A549 (cell line): ENCODE data around the gene PTP4A2.

Source experiments
- EP300 ChIP-seq, 2 experiments: fragments of >200 bp; sonication (Bioruptor Twin); formaldehyde crosslinking; IDR thresholded peaks; 2 replicates in 1 of 2; 3 replicates in 1 of 2; pipeline ENCODE4 v1.6.1; 2016 to 2017
- HDAC2 ChIP-seq: fragments of 200-600 bp; sonication (generic); IDR thresholded peaks from 2 replicates; pipeline ENCODE4 v1.6.1; 2016
- HOXA7 ChIP-seq: fragments of 250-450 bp; sonication (Bioruptor Pico); IDR thresholded peaks from 2 replicates; pipeline ENCODE4 v1.5.0; 2020; ENCODE audit warnings: mild to moderate bottlenecking, moderate library complexity
- KDM1A ChIP-seq: fragments of 200-600 bp; sonication (generic); IDR thresholded peaks from 2 replicates; pipeline ENCODE4 v1.6.1; 2016; ENCODE audit warnings: low read depth, mild to moderate bottlenecking
- MAFK ChIP-seq: fragments of 450-650 bp; IDR thresholded peaks from 2 replicates; pipeline ENCODE4 v1.6.1; 2014; ENCODE audit not compliant: partially characterized antibody
- MYC ChIP-seq: IDR thresholded peaks from 2 replicates; pipeline ENCODE4 v1.6.1; 2012; ENCODE audit warnings: mild to moderate bottlenecking, inconsistent platforms, low read length, improper control_type of control experiment, borderline replicate concordance
- RAD21 ChIP-seq, 2 experiments: fragments of >200 bp in 1 of 2; sonication (Bioruptor Twin) in 1 of 2; formaldehyde crosslinking in 1 of 2; IDR thresholded peaks in 1 of 2; conservative IDR thresholded peaks in 1 of 2; 2 replicates in 1 of 2; 3 replicates in 1 of 2; pipeline ENCODE4 v1.6.1; 2012 to 2018; ENCODE audit warnings: inconsistent platforms in 1 of 2
- RARB ChIP-seq: fragments of 250-450 bp; sonication (Bioruptor Pico); IDR thresholded peaks from 2 replicates; pipeline ENCODE4 v1.8.0; 2021; ENCODE audit warnings: mild to moderate bottlenecking, moderate library complexity
- RCOR1 ChIP-seq: fragments of 150-350 bp; IDR thresholded peaks from 2 replicates; pipeline ENCODE4 v1.6.1; 2014; ENCODE audit warnings: antibody characterized with exemption, low read length, low read depth
- TP53 ChIP-seq: fragments of 250-450 bp; sonication (Bioruptor Pico); IDR thresholded peaks from 2 replicates; pipeline ENCODE4 v1.5.0; 2021; ENCODE audit warnings: mild to moderate bottlenecking, moderate library complexity
- TF ChIP-seq, protein P1 (sequence below): fragments of >200 bp; sonication (Bioruptor Twin); formaldehyde crosslinking; IDR thresholded peaks from 3 replicates; pipeline ENCODE4 v1.5.1; 2016
- TF ChIP-seq, protein P2 (sequence below): fragments of 150-350 bp; IDR thresholded peaks from 2 replicates; pipeline ENCODE4 v1.6.1; 2014; ENCODE audit warnings: low read depth, mild to moderate bottlenecking, low read length

DNA sequence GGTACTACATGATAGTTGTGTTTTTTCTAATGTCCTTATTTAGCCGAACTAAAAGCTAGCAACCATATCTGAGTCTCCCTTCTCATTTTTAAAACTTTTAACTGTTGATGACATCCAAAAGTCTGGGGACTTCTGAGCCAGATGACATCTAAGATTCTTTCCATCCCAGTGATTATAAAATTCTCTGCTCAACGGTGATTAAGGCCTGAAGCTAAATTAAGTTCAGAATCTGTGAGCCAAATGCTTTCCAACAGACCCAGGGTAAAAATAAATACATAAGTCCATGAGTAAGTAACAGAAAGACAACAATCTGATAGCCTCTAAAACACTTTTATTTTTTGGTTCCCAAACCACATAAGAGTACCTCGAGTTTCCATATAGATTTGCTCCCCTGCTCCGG is 13.1 kb upstream of the PTP4A2 start:
- TF ChIP-seq, protein P1, sequence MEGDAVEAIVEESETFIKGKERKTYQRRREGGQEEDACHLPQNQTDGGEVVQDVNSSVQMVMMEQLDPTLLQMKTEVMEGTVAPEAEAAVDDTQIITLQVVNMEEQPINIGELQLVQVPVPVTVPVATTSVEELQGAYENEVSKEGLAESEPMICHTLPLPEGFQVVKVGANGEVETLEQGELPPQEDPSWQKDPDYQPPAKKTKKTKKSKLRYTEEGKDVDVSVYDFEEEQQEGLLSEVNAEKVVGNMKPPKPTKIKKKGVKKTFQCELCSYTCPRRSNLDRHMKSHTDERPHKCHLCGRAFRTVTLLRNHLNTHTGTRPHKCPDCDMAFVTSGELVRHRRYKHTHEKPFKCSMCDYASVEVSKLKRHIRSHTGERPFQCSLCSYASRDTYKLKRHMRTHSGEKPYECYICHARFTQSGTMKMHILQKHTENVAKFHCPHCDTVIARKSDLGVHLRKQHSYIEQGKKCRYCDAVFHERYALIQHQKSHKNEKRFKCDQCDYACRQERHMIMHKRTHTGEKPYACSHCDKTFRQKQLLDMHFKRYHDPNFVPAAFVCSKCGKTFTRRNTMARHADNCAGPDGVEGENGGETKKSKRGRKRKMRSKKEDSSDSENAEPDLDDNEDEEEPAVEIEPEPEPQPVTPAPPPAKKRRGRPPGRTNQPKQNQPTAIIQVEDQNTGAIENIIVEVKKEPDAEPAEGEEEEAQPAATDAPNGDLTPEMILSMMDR: no peak
- TF ChIP-seq HDAC2: no peak
- TF ChIP-seq EP300 (IDR thresholded peaks at IDR 0.05): no peak
- TF ChIP-seq TP53: no peak
- TF ChIP-seq RCOR1: no peak
- TF ChIP-seq, protein P2, sequence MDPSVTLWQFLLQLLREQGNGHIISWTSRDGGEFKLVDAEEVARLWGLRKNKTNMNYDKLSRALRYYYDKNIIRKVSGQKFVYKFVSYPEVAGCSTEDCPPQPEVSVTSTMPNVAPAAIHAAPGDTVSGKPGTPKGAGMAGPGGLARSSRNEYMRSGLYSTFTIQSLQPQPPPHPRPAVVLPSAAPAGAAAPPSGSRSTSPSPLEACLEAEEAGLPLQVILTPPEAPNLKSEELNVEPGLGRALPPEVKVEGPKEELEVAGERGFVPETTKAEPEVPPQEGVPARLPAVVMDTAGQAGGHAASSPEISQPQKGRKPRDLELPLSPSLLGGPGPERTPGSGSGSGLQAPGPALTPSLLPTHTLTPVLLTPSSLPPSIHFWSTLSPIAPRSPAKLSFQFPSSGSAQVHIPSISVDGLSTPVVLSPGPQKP: no peak
- TF ChIP-seq RAD21 (conservative IDR thresholded peaks at IDR 0.05 in 1 of 2, IDR thresholded peaks at IDR 0.05 in 1 of 2): no peak
- no peak for TF ChIP-seq RARB (CRISPR knock-in tag)
- no peak for TF ChIP-seq MYC
- no peak for TF ChIP-seq KDM1A
- no peak for TF ChIP-seq HOXA7 (CRISPR knock-in tag)
- no peak for TF ChIP-seq MAFK
